ENCODE measurements around the gene MAP7. TPM values are rescaled to one million over a fixed set of nuclear protein-coding genes. Genes with fewer than 3 reads are reported as not detected.
"Not testable (repeated sequence)": the region's sequence is repeated elsewhere in the genome, so short reads cannot be mapped to it uniquely, and the experiment has no call there.

The MAP7 gene
- total RNA-seq, 2 donors from 2014 or later: 19.7 to 28.7 TPM

DNA sequence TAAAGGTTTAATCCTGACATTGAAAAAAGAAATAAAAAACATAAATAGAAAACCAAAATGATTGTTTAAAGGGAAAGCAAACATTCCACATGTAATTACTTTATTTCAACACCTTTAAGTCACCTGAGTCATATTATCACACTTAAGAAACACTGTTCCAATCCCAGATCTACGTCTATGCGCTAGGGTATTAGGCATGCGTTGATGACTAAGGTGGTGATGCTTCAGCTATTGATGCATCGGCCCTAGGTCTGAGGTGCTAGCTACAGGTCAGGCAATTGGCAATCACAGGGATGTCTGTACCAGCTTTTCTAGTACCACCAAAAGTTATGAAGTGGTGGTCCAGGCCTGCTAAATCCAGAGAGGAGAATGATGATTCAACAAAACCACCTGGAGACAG, 162.9 kb downstream of the MAP7 start:
- no peak overlapping the region for H3K4me3 ChIP-seq
- H3K36me3 ChIP-seq (replicated peaks in 1 of 2; ENCODE audit: insufficient read depth in 1 of 2, low read depth in 2 of 2): no peaks in the 10 kb centered on the region
- no peak overlapping the region for H3K27ac ChIP-seq
- ATAC-seq (no peak), DNase-seq (no peak)
- H3K9me3 ChIP-seq: no peaks in the 10 kb centered on the region
- 93 to 96% methylated on average over 4 of the region's 4 CpGs for WGBS, 2 donors
- H3K4me1 ChIP-seq: peaks cover 4% of the 10 kb centered on the region
- intact Hi-C loops (cut with DNase I): no loop called here
- no peak for TF ChIP-seq POLR2A (IDR thresholded peaks at IDR 0.05)
- TF ChIP-seq, protein P1, sequence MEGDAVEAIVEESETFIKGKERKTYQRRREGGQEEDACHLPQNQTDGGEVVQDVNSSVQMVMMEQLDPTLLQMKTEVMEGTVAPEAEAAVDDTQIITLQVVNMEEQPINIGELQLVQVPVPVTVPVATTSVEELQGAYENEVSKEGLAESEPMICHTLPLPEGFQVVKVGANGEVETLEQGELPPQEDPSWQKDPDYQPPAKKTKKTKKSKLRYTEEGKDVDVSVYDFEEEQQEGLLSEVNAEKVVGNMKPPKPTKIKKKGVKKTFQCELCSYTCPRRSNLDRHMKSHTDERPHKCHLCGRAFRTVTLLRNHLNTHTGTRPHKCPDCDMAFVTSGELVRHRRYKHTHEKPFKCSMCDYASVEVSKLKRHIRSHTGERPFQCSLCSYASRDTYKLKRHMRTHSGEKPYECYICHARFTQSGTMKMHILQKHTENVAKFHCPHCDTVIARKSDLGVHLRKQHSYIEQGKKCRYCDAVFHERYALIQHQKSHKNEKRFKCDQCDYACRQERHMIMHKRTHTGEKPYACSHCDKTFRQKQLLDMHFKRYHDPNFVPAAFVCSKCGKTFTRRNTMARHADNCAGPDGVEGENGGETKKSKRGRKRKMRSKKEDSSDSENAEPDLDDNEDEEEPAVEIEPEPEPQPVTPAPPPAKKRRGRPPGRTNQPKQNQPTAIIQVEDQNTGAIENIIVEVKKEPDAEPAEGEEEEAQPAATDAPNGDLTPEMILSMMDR (IDR thresholded peaks at IDR 0.05): no peak
- no peaks in the 10 kb centered on the region for H3K27me3 ChIP-seq

DNA sequence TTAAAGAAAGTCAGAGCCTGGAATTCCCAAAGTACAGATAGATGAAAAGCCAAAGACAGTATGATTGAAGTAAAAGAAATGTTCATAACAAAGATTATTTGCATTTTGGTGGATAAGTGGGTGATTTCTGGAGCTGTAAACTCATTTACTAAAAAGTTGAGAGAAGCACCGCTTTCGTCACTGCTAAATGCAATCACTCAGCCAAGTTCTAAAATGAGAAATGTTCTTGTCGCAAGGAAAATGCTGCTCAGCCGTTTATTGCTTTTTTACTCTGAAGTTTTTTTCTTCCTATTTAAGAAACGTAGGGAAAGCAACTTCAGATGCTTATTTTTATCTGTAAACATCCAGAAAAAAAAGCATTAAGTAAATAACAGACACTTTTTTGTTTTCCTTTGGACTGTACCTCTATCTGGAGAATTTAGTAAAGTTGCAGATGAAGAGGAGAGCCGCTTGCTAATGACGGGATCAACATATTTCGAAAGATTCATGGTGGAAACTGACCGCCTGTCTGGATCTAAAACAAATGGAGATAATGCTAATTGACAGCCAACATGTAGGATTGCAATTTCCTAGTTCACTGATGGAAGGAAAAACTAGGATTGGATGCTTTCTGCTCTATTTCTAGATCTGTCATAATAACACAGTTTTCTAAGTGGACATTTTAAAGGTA, 166.8 kb downstream of the MAP7 start:
- Histone ChIP-seq H3K27me3 (no peaks in the 10 kb centered on the region), H3K27ac (no peak overlapping the region), H3K4me1 (peaks cover 4% of the 10 kb centered on the region), H3K9me3 (no peaks in the 10 kb centered on the region), H3K36me3 (replicated peaks in 1 of 2; ENCODE audit: insufficient read depth in 1 of 2, low read depth in 2 of 2) (no peaks in the 10 kb centered on the region), H3K4me3 (no peak overlapping the region)
- TF ChIP-seq POLR2A (IDR thresholded peaks at IDR 0.05): no peak
- TF ChIP-seq, protein P1 (IDR thresholded peaks at IDR 0.05): no peak
- intact Hi-C loops (cut with DNase I): no loop called here
- no peak for ATAC-seq
- DNase-seq: no peak
- WGBS, 2 donors: 81 to 88% methylated on average over 9 of the region's 9 CpGs

DNA sequence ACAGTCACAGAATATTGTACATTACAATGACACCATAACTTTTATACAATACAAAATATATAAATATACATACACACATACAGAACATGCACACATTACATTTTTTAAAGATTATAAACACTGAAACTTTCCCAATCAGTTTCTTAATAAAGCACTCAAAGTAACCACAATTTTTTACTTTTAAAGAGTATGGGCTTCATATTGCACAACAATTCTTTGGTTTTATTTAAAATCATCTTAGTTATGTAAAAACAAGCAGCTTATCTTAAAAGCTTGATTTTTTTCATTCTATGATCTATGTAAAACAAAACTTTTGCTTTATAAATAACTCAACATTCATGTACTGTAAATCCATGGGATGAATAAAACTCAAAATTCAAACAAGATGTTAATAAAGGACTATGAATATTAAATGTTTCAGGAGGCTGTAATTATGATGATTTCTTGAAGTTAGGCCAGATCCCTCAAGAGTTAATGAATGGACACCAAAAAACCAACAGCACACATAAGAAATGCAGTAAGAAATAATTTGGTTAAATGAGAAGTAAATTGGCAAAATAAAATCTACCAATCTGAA, 167.5 kb downstream of the MAP7 start:
- ATAC-seq: no peak
- Histone ChIP-seq H3K27ac (no peak overlapping the region), H3K4me3 (no peak overlapping the region), H3K27me3 (no peaks in the 10 kb centered on the region), H3K9me3 (no peaks in the 10 kb centered on the region), H3K4me1 (peaks cover 4% of the 10 kb centered on the region), H3K36me3 (replicated peaks in 1 of 2; ENCODE audit: insufficient read depth in 1 of 2, low read depth in 2 of 2) (no peaks in the 10 kb centered on the region)
- no peak for DNase-seq
- intact Hi-C loops (cut with DNase I): no loop called here
- TF ChIP-seq, protein P1 (IDR thresholded peaks at IDR 0.05): no peak
- TF ChIP-seq POLR2A (IDR thresholded peaks at IDR 0.05): no peak

- Histone ChIP-seq H3K9me3 (no peaks in the 10 kb centered on the region), H3K36me3 (replicated peaks in 1 of 2; ENCODE audit: insufficient read depth in 1 of 2, low read depth in 2 of 2) (peaks cover 0 to 3% of the 10 kb centered on the region in 2 donors), H3K4me1 (peaks cover 4% of the 10 kb centered on the region), H3K4me3 (no peak overlapping the region), H3K27me3 (no peaks in the 10 kb centered on the region), H3K27ac (no peak overlapping the region)
- intact Hi-C loops (cut with DNase I): no loop called here
- DNase-seq (no peak), ATAC-seq (no peak)
- TF ChIP-seq POLR2A (IDR thresholded peaks at IDR 0.05): no peak
- TF ChIP-seq, protein P1 (IDR thresholded peaks at IDR 0.05): peak in 5 of 7 experiments; percentile 25 to 42 (median 35)
These were observed 171.3 kb downstream of the MAP7 start for GRCh38 chr6:136378888-136379287.

DNA sequence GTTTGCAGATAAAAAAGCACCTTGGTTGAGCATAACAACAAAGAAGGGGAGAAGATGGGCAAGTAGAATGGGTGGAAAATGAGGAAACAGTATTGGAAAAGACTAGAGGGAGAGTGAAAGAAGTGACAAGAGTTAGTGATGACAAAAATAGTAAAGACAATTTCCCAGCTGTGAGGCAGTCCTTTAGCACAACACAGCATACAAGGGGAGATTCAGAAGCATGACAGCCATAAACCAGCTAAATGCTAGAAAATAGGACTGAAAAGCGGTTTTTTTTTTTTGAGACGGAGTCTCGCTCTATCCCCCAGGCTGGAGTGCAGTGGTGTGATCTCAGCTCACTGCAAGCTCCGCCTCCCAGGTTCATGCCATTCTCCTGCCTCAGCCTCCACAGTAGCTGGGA, 174.4 kb downstream of the MAP7 start:
- intact Hi-C loops (cut with DNase I); H3K9me3 ChIP-seq; H3K36me3 ChIP-seq (replicated peaks in 1 of 2; ENCODE audit: insufficient read depth in 1 of 2, low read depth in 2 of 2); H3K4me1 ChIP-seq; ATAC-seq; H3K4me3 ChIP-seq; H3K27ac ChIP-seq; H3K27me3 ChIP-seq; DNase-seq: not testable (repeated sequence)
- WGBS, 2 donors: 95 to 100% methylated on average over 4 of the region's 4 CpGs
